Kidney (tissue), 14 donors: Measurements from ENCODE around the gene RHOV. TPM values are rescaled to one million over a fixed set of nuclear protein-coding genes. Genes with fewer than 3 reads are reported as not detected.

ENCODE experiments used
- DNase-seq, 5 donors: peaks; one replicate each; pipeline ENCODE4 v3.0.0-alpha.2; 2013 to 2020
- FAIRE-seq: peaks from 2 replicates; lab custom pipeline; 2012; peaks lifted over from hg19 to GRCh38; lab: Jason Lieb, UNC
- H3K27ac ChIP-seq, 2 donors: one replicate each; pipeline ENCODE4 v1.7.0; 2013; ENCODE audit warnings: low read depth in 2 of 2, low read length in 2 of 2, inconsistent platforms in 1 of 2
- H3K27me3 ChIP-seq: one replicate; pipeline ENCODE4 v1.7.1; 2013; ENCODE audit warnings: low read length, inconsistent platforms; ENCODE audit not compliant: control insufficient read depth, insufficient read depth
- H3K36me3 ChIP-seq, 3 donors: one replicate each; pipeline versions ENCODE4 v1.7.0 to v1.7.1; 2013; ENCODE audit warnings: low read length in 3 of 3, control low read depth in 1 of 3, inconsistent platforms in 1 of 3; ENCODE audit not compliant: insufficient read depth in 3 of 3, control insufficient read depth in 2 of 3
- H3K4me1 ChIP-seq, 3 donors: one replicate each; pipeline versions ENCODE4 v1.7.0 to v1.7.1; 2013; ENCODE audit warnings: low read length in 3 of 3, inconsistent platforms in 1 of 3, low read depth in 1 of 3; ENCODE audit not compliant: control insufficient read depth in 2 of 3, insufficient read depth in 2 of 3
- H3K4me3 ChIP-seq, 3 donors: one replicate each; pipeline versions ENCODE4 v1.7.0 to v1.8.1; 2013; ENCODE audit warnings: low read length in 3 of 3, control low read depth in 1 of 3, inconsistent platforms in 1 of 3
- H3K9ac ChIP-seq, 3 donors: one replicate each; pipeline versions ENCODE4 v1.7.0 to v1.7.1; 2013; ENCODE audit warnings: low read length in 3 of 3, control low read depth in 1 of 3, inconsistent platforms in 1 of 3
- H3K9me3 ChIP-seq, 3 donors: one replicate each; pipeline versions ENCODE4 v1.7.0 to v1.7.1; 2013; ENCODE audit warnings: low read length in 3 of 3, control low read depth in 1 of 3, inconsistent platforms in 1 of 3; ENCODE audit not compliant: control insufficient read depth in 2 of 3, insufficient read depth in 1 of 3
- intact Hi-C: fragments of 100-400 bp; cut with DNase I; formaldehyde crosslinking; loops from one replicate; pipeline ENCODE4 v1.11.1; 2022
- polyA plus RNA-seq: library from polyadenylated mRNA; stranded (reverse); fragments of 350-450 nt; fragmentation: Illumina TruSeq; extraction: RNeasy Lipid Tissue Mini Kit (QIAGEN cat#74804); gene quantifications from one replicate; pipeline ENCODE4 v1.2.3, GENCODE V29; 2014; ENCODE audit warnings: low read depth, low replicate concordance; ENCODE audit not compliant: insufficient read depth
- total RNA-seq: library from RNA; stranded (reverse); fragmentation: NEBNext Ultra II Directional; extraction: Animal tissue kit (Norgen Biotek cat#: 25700); gene quantifications from one replicate; pipeline ENCODE4 v1.2.1, GENCODE V29; 2021
- TF ChIP-seq, protein P1 (sequence below): IDR thresholded peaks from 3 replicates; pipeline ENCODE4 v1.5.1; 2012; ENCODE audit warnings: mild to moderate bottlenecking, moderate library complexity, borderline replicate concordance; ENCODE audit not compliant: insufficient read depth; ENCODE audit errors: extremely low read depth
- donor health status: control.
- donor health status: control.
- donor health status: control.
- donor health status: control.
- donor health status: control.
- donor health status: DM: yes; HTN: yes; CAD: no.
- donor health status: Normal renal cell carcinoma (clear cell type).

Gene RHOV
- total and polyA plus RNA-seq, 2 donors from 2014 or later = 3.0 to 4.6 TPM

DNA sequence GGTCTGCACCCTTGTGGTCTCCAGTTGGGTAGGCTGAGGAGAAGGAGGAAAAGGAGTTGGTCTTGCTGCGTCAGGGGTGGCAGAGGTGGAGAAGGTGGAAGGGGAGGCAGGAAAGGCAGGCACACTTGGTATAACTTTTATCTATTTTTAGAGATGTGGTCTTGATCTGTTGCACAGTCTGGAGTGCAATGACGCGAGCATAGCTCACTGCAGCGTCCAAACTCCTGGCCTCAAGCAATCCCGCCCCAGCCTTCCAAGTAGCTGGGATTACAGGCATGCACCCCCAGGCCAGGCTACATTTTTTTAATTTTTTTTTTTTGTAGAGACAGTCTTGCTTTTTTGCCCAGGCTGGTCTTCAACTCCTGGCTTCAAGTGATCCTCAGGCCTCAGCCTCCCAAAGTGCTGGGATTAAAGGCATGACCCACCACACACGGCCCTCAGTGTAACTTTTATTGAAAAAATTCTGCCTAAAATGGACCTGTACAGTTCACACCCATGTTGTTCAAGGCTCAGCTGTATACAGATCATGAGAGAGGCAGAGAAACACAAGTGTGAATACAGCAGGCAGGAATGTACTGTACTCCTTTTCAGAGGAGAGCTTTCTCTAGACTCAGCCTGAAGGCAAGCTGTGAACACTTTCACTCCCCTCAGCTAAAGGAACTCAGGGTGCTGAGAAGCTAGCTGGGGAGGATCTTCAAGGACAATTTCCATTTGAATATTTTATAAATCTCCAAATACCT is 2.1 kb upstream of the RHOV start:
- FAIRE-seq = no peak
- no peak overlapping the region for H3K27ac ChIP-seq
- no peaks in the 10 kb centered on the region for H3K36me3 ChIP-seq
- no peaks in the 10 kb centered on the region for H3K9me3 ChIP-seq
- peak in 2 of 5 donors; percentile 20 to 22 for DNase-seq
- no peak overlapping the region for H3K9ac ChIP-seq
- peaks cover 0 to 7% (median 0%) of the 10 kb centered on the region in 3 donors for H3K4me1 ChIP-seq
- TF ChIP-seq, protein P1, sequence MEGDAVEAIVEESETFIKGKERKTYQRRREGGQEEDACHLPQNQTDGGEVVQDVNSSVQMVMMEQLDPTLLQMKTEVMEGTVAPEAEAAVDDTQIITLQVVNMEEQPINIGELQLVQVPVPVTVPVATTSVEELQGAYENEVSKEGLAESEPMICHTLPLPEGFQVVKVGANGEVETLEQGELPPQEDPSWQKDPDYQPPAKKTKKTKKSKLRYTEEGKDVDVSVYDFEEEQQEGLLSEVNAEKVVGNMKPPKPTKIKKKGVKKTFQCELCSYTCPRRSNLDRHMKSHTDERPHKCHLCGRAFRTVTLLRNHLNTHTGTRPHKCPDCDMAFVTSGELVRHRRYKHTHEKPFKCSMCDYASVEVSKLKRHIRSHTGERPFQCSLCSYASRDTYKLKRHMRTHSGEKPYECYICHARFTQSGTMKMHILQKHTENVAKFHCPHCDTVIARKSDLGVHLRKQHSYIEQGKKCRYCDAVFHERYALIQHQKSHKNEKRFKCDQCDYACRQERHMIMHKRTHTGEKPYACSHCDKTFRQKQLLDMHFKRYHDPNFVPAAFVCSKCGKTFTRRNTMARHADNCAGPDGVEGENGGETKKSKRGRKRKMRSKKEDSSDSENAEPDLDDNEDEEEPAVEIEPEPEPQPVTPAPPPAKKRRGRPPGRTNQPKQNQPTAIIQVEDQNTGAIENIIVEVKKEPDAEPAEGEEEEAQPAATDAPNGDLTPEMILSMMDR = no peak
- no peak overlapping the region for H3K4me3 ChIP-seq
- intact Hi-C loops = no loop called here
- no peaks in the 10 kb centered on the region for H3K27me3 ChIP-seq

DNA sequence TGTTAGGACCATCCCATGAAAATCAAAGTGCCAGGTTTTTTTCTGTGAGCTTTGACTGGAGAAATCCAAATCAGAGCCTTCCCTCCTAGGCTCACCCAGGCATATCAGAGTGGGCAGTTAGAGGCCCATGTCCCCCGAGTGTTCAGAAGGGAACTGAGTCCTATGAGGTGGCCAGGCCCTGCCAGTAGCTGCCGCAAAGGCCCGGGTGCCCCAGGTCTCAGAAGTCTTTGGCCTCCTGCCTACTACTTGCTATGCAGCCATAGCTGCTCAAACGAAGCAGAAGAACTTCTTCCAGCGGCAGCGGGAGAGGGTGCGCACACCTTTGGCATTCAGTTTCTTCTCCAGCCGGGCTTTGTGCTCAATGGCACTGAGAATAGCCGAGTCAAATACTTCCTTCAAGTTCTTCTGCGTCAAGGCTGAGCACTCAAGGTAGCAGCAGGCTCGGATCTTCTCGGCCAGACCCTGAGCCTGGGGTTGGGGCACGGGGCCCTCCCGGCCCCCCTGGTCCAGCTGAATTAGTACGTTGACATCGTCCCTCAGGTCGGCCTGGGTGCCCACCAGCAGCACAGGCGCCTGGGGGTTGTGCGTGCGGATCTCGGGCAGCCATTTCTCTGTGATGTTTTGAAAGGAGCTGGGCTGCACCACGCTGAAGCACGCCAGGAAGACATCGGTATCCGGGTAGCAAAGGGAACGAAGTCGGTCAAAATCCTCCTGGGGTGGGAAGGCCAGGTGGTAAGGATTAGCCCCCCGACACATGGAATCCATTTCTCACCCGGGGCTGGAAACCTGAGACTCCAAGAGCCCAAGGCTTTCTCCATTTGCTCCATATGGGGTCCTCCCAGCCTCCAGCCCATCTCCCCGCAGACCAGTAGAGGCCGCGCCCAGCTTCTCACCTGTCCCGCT is 992 bp downstream of the RHOV start:
- intact Hi-C loops = no loop called here
- FAIRE-seq (no peak), DNase-seq (peak in 1 of 5 donors; percentile 60)
- H3K9me3 ChIP-seq = no peaks in the 10 kb centered on the region
- H3K36me3 ChIP-seq = no peaks in the 10 kb centered on the region
- H3K4me1 ChIP-seq = peaks cover 0 to 7% (median 0%) of the 10 kb centered on the region in 3 donors
- H3K9ac ChIP-seq = peak overlapping the region in 1 of 3 donors; percentile 19
- no peaks in the 10 kb centered on the region for H3K27me3 ChIP-seq
- H3K4me3 ChIP-seq = peak overlapping the region in 1 of 3 donors; percentile 54
- TF ChIP-seq, protein P1 = no peak
- H3K27ac ChIP-seq = peak overlapping the region; percentile 22 to 72

DNA sequence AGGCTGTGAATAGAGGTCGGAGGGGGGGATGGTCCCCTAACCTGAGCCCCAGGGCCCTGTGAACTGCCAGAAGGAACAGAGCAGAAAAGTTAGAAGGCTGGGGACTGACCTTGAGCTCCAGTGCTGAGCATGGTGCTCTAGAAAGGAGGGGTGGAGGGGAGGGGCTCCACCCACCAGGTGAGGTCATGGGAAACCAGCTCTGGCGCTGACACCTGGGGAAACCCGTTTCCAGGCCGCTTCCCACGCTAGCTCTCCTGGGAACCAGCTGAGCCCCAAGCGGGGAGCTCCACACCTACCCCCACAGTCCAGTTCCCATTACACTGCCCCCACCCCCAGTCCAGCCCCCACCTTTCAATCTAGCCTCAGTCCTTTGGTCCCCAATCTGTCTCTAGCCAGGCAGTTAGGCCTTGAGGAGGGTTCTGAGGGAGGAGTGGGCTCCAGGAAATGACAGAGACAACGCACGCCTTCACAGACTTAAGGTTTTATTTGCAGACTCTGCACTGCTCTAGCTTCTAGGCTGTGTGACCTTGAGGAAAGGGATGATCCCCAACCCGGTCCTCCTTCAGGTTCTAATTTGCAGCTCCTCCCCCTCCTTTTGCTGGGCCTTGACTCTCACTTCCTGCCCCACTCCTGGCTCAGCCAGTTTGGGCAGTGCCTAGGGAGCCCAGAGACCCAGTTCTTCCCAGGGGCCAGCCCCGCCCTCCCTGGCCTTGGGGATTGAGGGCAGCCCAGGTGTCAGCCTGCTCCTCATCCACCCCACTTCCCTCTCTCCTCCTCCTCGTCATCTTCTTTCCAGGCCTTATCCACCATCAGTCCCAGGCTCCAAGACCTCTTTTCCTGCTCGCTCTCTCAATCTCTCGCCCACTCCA is 2.1 kb downstream of the RHOV start:
- intact Hi-C loops = no loop called here
- DNase-seq (peak; percentile 73 to 89 (median 81)), FAIRE-seq (no peak)
- H3K27ac ChIP-seq = peak overlapping the region; percentile 26 to 76
- no peaks in the 10 kb centered on the region for H3K36me3 ChIP-seq
- peak overlapping the region in 1 of 3 donors; percentile 29 for H3K9ac ChIP-seq
- TF ChIP-seq, protein P1 = no peak
- H3K27me3 ChIP-seq = no peaks in the 10 kb centered on the region
- peaks cover 0 to 7% (median 0%) of the 10 kb centered on the region in 3 donors for H3K4me1 ChIP-seq
- H3K9me3 ChIP-seq = no peaks in the 10 kb centered on the region
- no peak overlapping the region for H3K4me3 ChIP-seq
